Left colon (tissue), 2 donors: Measurements from ENCODE around the gene BICRAL. TPM values are rescaled to one million over a fixed set of nuclear protein-coding genes. Genes with fewer than 3 reads are reported as not detected.
"Not testable (repeated sequence)": the region's sequence is repeated elsewhere in the genome, so short reads cannot be mapped to it uniquely, and the experiment has no call there.

Experiments used
- ATAC-seq: fragments of 200-7000 bp; cut with Tn5 transposase; one replicate; pipeline ENCODE4 v1.9.1; 2020; ENCODE audit warnings: mild to moderate bottlenecking, moderate library complexity
- DNase-seq, 2 donors: peaks; one replicate each; pipeline ENCODE4 v3.0.0-alpha.2; 2020
- intact Hi-C, 2 donors: fragments of 100-400 bp; cut with DNase I in 1 of 2; cut with micrococcal nuclease in 1 of 2; formaldehyde crosslinking; loops; one replicate each; pipeline versions ENCODE4 v1.11.2 to v1.14.0; 2022; cut with DNase I, micrococcal nuclease
- long read RNA-seq: library from polyadenylated mRNA; unstranded; transcript quantifications from one replicate; pipeline ENCODE4 v2.0.0, GENCODE V29; 2021
- total RNA-seq, 2 donors: library from RNA; stranded (reverse); fragmentation: NEBNext Ultra II Directional; extraction: Animal tissue kit (Norgen Biotek cat#: 25700); gene quantifications; one replicate each; pipeline ENCODE4 v1.2.1, GENCODE V29; 2021
- donor health status: DM: no; HTN: no; CAD: no.
- donor health status: DM: yes; HTN: yes; CAD: no.

Gene BICRAL, protein sequence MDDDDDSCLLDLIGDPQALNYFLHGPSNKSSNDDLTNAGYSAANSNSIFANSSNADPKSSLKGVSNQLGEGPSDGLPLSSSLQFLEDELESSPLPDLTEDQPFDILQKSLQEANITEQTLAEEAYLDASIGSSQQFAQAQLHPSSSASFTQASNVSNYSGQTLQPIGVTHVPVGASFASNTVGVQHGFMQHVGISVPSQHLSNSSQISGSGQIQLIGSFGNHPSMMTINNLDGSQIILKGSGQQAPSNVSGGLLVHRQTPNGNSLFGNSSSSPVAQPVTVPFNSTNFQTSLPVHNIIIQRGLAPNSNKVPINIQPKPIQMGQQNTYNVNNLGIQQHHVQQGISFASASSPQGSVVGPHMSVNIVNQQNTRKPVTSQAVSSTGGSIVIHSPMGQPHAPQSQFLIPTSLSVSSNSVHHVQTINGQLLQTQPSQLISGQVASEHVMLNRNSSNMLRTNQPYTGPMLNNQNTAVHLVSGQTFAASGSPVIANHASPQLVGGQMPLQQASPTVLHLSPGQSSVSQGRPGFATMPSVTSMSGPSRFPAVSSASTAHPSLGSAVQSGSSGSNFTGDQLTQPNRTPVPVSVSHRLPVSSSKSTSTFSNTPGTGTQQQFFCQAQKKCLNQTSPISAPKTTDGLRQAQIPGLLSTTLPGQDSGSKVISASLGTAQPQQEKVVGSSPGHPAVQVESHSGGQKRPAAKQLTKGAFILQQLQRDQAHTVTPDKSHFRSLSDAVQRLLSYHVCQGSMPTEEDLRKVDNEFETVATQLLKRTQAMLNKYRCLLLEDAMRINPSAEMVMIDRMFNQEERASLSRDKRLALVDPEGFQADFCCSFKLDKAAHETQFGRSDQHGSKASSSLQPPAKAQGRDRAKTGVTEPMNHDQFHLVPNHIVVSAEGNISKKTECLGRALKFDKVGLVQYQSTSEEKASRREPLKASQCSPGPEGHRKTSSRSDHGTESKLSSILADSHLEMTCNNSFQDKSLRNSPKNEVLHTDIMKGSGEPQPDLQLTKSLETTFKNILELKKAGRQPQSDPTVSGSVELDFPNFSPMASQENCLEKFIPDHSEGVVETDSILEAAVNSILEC
- total RNA-seq = 10 to 100 TPM; 20.2 to 20.5 TPM
- long read RNA-seq, partial matches to known transcripts = 1 of 4 reads
- long read RNA-seq, other reads (novel, unspliced or antisense) = 3 of 4 reads

- DNase-seq = peak; percentile 58 to 72
- ATAC-seq = peak; percentile 24
- intact Hi-C loops = no loop called here
Measured at GRCh38 chr6:42781796-42782688, at the start of gene BICRAL. TSS of gene BICRAL (plus strand) at chr6:42782052. CDS start at chr6:42822023, 39,971 bp downstream.

DNA sequence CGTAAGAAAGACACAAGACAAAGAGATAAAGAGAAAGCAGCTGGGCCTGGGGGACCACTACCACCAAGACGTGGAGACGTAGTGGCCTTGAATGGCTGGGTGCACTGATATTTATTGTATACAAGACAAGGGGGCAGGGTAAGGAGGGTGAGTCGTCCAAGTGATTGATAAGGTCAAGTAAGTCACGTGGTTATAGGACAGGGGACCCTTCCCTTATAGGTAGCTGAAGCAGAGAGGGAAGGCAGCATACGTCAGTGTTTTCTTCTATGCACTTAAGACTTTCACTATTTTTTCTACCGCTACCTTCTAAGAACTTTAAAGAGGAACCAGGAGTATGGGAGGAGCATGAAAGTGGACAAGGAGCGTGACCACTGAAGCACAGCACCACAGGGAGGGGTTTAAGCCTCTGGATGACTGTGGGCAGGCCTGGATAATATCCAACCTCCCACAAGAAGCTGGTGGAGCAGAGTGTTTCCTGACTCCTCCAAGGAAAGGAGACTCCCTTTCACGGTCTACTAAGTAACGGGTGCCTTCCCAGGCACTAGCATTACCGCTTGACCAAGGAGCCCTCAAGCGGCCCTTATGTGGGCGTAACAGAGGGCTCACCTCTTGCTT, 47.9 kb upstream of the BICRAL start:
- intact Hi-C loops = not testable (repeated sequence)

DNA sequence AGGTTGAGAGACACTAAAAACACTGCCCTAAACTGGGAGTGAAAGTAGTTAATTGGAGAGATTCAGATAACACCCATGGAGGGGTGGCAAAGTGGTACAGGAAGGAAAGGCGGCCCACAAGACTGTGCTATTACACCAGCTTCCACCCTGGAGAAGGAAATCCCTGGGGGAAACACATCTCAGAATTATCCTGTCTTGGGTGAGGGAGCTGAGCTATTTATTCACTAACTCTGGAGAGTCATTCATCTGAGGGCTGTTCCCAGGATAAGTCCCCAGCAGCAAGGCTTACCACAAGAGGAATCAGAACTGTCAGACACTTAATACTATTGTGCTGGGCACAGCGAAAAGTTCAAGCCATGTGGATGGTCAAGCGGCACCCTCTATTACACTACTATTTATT, 45.9 kb upstream of the BICRAL start:
- no peak for ATAC-seq
- intact Hi-C loops = no loop called here
- no peak for DNase-seq

More for the DNA sequence above, 47.9 kb upstream of the BICRAL start:
- ATAC-seq, DNase-seq: not testable (repeated sequence)

DNA sequence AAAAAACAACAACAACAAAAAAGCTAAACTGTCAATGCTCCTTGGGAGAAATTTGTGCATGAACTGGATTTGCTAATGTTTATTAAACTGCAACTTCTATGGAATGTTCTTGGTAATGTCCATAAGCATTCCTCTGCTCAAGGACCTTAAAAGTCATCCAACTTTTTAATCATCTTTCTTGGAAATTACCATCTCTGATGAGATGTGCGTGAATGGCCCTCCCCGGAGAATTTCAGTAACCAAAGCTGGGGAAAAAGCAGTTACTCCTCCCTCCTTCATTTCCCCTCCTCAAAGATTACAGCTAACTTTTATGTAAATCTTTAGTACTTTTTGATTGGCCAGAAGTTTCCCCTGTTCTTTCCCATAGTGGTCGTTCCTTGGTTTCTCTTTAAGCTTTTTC, 41.1 kb upstream of the BICRAL start:
- intact Hi-C loops = no loop called here
- DNase-seq = no peak
- ATAC-seq = no peak

DNA sequence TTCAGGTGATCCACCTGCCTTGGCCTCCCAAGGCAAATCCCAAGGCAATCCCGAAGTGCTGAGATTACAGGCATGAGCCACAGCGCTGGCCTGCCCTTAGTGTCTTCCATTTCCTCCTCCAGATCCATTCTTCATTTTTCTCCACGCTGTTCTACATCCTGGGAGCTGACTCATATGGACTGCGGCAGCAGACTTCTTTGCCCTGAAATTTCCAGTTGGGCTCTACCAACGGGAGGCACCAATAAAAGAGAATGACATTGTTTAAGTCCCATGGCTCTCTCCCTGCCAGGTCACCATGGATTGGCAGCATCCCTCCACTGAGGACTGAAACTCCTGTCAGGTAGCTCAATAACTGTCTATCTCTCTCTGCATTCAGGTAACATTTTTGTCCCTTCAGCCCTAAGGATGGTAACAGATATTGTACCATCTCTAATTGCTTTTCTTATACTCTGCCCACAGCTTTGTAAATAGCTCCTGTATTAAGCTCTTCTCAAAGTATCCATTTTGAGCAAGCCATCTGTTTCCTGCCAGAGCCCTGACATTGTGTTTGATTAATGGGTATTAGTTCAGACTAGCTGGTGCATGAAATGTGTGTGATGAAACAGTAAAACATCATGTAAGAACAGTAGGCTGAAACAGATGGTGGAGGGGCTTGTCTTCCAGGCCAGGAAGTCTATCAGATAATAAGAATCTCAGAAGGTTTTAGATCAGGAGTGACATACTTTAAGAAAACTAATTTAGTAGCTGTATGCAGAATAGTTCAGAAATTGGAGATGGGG, 39.5 kb upstream of the BICRAL start:
- intact Hi-C loops = no loop called here
- no peak for ATAC-seq

DNA sequence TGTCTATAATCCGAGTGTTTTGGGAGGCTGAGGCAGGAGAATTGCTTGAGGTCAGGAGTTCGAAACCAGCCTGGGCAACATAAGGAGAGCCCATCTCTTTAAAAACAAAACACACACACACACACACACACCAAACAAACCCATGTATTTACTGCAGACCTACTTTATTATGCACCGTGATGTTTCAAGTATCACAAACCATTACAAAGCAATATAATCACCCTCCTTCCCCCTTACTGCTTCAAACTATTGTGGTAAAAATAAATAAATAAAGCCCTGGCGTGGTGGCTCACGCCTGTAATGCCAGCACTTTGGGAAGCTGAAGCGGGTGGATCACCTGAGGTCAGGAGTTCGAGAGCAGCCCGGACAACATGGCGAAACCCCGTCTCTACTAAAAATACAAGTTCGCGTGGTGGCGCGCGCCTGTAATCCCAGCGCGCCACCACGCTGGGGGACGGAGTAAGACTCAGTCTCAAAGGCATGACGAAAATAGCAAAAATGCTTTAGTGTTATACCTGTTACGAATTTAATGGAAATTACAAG, 37.4 kb upstream of the BICRAL start:
- DNase-seq (no peak), ATAC-seq (no peak)
- intact Hi-C loops = no loop called here

More for the DNA sequence above, 39.5 kb upstream of the BICRAL start:
- no peak for DNase-seq

DNA sequence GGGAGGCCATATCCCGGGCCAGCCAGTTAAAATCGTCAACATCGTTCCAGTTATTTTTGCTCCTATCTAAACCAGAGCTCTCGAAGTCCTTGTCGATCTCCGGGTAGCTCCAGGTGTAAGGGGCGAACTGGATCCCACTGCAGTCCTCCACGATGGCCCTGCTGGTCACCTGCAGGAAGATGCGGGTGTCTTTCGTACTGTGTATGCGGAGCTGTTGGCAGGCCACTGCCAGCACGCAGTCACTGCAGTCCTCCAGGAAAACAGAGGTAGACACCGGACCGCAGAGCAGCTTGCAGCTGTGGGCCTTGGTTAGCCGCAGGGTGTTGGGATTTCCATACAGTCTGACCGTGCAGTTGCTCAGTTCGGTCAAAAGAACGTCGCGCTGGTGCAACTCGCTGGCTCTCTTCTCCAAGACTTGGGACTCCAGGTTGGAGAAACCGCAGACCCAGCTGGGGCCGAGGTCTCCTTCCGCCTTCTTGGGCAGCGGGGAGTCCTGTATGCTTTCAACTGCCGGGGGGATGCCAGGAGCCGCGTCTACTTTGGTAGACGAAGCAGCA, 36.7 kb upstream of the BICRAL start:
- ATAC-seq = peak; percentile 12
- peak in 1 of 2 donors; percentile 33 for DNase-seq
- intact Hi-C loops = loop anchor here in 1 of 2 donors (5.0 kb wide), 1 partner anchor 132 kb away; the partner anchor contains the start of gene RPL7L1

- ATAC-seq (peak; percentile 83), DNase-seq (peak; percentile 93 to 98)
- intact Hi-C loops = loop anchor here in 1 of 2 donors (5.0 kb wide), 1 partner anchor 131 kb away; the partner anchor contains the start of gene RPL7L1
Measured at GRCh38 chr6:42745640-42746462, 36.0 kb upstream of the BICRAL start, which contains the start of gene TBCC. TSS of gene TBCC (minus strand) at chr6:42746103. CDS start at chr6:42746073, 30 bp downstream.

DNA sequence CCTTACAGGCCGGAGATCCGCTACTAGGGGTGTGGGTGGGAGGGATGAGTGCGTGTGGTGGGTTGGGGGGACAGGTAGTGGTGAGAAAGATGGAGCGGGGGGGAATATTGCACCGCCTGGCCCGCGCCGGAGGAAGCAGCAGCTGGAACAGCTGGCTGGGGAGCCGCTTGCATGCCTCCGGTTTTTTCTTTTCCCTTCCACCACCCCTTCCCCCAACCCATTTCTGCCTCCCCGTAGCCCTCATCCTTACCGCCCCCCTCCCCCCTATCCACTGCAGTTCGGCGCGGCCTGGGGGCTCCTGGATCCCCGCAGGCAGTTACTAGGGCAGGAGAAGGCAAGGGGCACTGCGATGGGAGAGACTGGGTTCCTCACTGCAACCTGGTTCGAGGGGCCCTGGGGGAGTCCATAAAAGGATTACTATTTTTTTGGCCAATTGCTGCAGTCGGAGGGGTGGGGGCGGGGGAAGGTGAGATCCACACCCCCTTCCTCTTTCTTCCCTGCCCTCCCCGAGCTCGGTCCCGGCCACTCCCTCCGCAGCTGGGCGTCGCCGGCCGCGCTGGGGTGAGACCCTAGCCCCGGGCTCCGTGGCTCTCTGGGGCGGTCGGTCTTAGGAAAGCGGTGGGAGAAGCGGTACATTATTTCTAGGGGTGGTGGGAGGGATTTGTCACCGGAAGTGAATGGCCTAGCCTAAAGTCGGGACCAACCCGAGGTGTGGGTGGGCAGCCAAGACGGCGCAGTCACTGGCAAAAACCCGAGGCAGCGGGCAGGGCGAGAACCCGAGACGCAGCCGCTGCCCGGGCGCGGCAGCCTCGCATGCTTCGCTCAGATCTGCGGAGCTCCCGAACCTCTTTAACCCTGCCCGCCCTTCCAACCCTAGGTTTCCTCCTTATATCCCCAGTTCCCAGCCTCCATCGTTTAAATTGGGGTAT, 35.1 kb upstream of the BICRAL start:
- peak; percentile 73 for ATAC-seq
- intact Hi-C loops = loop anchor here in 1 of 2 donors (5.0 kb wide), 1 partner anchor 131 kb away; the partner anchor contains the start of gene RPL7L1
- peak; percentile 83 to 85 for DNase-seq

DNA sequence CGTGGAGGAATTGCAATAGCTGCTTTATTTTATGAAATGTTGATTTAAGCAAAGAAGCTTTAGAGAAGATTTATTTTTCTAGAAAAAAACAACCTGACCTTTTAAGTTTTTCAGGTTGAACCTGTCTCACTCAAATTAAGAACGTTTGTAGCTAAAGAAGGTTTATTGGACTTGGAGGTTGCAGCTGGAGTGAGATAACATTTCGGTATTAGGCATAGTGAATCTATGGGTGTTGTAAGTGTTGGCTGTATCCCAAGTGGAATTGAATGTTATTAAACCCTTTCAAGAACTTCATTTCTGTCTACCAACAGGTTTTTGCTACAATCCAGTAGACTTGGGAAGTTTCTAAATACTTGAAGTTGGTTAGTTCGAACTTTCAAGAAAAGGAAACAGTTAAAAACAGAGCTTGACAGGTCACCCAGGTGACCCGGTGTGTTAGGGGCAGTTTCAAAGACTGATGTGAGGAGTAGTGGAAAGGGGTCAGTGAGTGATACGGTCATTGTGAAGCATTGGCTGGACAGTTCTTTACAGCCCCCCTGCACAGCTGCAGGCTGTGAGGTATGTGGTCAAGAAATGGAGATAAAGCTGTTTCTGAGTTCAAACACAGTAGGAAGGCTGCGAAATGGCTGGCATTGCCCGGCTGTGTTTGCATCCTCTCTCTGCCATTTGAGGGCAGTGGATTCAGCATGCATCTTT, 33.5 kb upstream of the BICRAL start:
- ATAC-seq (no peak), DNase-seq (no peak)
- intact Hi-C loops = loop anchor here in 1 of 2 donors (5.0 kb wide), 1 partner anchor 129 kb away; the partner anchor contains the start of gene RPL7L1

- intact Hi-C loops = no loop called here
- DNase-seq (no peak), ATAC-seq (no peak)
Measured at GRCh38 chr6:42751055-42751454, 30.8 kb upstream of the BICRAL start.

- intact Hi-C loops = no loop called here
- ATAC-seq = no peak
Measured at GRCh38 chr6:42754759-42755158, 27.1 kb upstream of the BICRAL start.

GRCh38 chr6:42756722-42757121, 25.1 kb upstream of the BICRAL start:
- no peak for DNase-seq
- intact Hi-C loops = no loop called here
- ATAC-seq = no peak

More at GRCh38 chr6:42754759-42755158, 27.1 kb upstream of the BICRAL start:
- no peak for DNase-seq
